OCI-LY3 (cell line): Measurements from ENCODE around the gene SALL3.

Experiments
- H2AFZ ChIP-seq: fragments of 200-600, 300-600 bp; shearing (Covaris generic); 2 replicates; pipeline ENCODE4 v1.6.0; 2014; ENCODE audit warnings: antibody characterized with exemption, low read depth, low read length
- H3K27ac ChIP-seq: fragments of 200-600, 300-600 bp; sonication (generic); 2 replicates; pipeline ENCODE4 v1.5.1; 2014; ENCODE audit warnings: mild to moderate bottlenecking, low read length, moderate library complexity, mixed read lengths
- H3K27me3 ChIP-seq: fragments of 200-600, 300-600 bp; sonication (generic); 2 replicates; pipeline ENCODE4 v1.6.1; 2014; ENCODE audit warnings: low read depth, low read length, mixed read lengths
- H3K36me3 ChIP-seq: fragments of 200-600, 300-600 bp; sonication (generic); replicated peaks from 2 replicates; pipeline ENCODE3; 2014; ENCODE audit warnings: low read depth, low read length, mixed read lengths
- H3K4me1 ChIP-seq: fragments of 300-600, 200-600 bp; sonication (generic); 2 replicates; pipeline ENCODE4 v1.6.1; 2014; ENCODE audit warnings: low read length, mixed read lengths
- H3K4me2 ChIP-seq: fragments of 200-600, 300-600 bp; sonication (generic); 2 replicates; pipeline ENCODE4 v1.6.1; 2014; ENCODE audit warnings: low read length, mixed read lengths
- H3K4me3 ChIP-seq: fragments of 300-600, 200-600 bp; sonication (generic); 2 replicates; pipeline ENCODE4 v1.5.1; 2014; ENCODE audit warnings: antibody characterized with exemption, mild to moderate bottlenecking, low read length, moderate library complexity
- H3K79me2 ChIP-seq: fragments of 300-600, 200-600 bp; shearing (Covaris generic); 2 replicates; pipeline ENCODE4 v1.6.1; 2014; ENCODE audit warnings: mild to moderate bottlenecking, low read length, mixed read lengths
- H3K9ac ChIP-seq: fragments of 300-600, 200-600 bp; shearing (Covaris generic); 2 replicates; pipeline ENCODE4 v1.6.0; 2014; ENCODE audit warnings: mild to moderate bottlenecking, low read length, moderate library complexity
- H3K9me3 ChIP-seq: fragments of 200-600, 300-600 bp; shearing (Covaris generic); 2 replicates; pipeline ENCODE4 v1.6.1; 2014; ENCODE audit warnings: low read length, mixed read lengths; ENCODE audit not compliant: insufficient read depth
- H4K20me1 ChIP-seq: fragments of 200-600, 300-600 bp; sonication (generic); 2 replicates; pipeline ENCODE4 v1.6.1; 2016; ENCODE audit warnings: low read length, mixed read lengths; ENCODE audit not compliant: insufficient read depth
- CTCF ChIP-seq: fragments of 200-600, 300-600 bp; sonication (generic); IDR thresholded peaks from 2 replicates; pipeline ENCODE4 v1.5.1; 2014; ENCODE audit warnings: antibody characterized with exemption, low read length, low read depth
- EZH2phosphoT487 ChIP-seq: fragments of 200-600 bp; shearing (Covaris generic); IDR thresholded peaks from 2 replicates; pipeline ENCODE4 v1.6.1; 2018; ENCODE audit warnings: antibody characterized with exemption, mixed run types, low read depth

Gene SALL3

GRCh38 chr18:78966793-78967106 lies 12.9 kb upstream of the SALL3 start:
- no peak for TF ChIP-seq CTCF
- TF ChIP-seq EZH2phosphoT487 = no peak
- Histone ChIP-seq H2AFZ (no peak overlapping the region), H3K4me1 (no peaks in the 10 kb centered on the region)

GRCh38 chr18:78967692-78968091 lies 11.9 kb upstream of the SALL3 start:
- Histone ChIP-seq H3K9me3 (peaks cover 7% of the 10 kb centered on the region), H2AFZ (no peak overlapping the region)
- TF ChIP-seq CTCF (no peak), EZH2phosphoT487 (no peak)

More at GRCh38 chr18:78966793-78967106, 12.9 kb upstream of the SALL3 start:
- Histone ChIP-seq H3K4me2 (no peak overlapping the region), H3K4me3 (no peak overlapping the region), H3K79me2 (no peaks in the 10 kb centered on the region), H3K9ac (no peak overlapping the region), H4K20me1 (no peaks in the 10 kb centered on the region), H3K36me3 (no peaks in the 10 kb centered on the region), H3K27me3 (no peaks in the 10 kb centered on the region), H3K9me3 (peaks cover 11% of the 10 kb centered on the region), H3K27ac (no peak overlapping the region)

GRCh38 chr18:78969574-78970315 lies 9.9 kb upstream of the SALL3 start:
- peaks cover 9% of the 10 kb centered on the region; the same call in 1 of the 2 replicates for H3K9me3 ChIP-seq
- H2AFZ ChIP-seq = no peak overlapping the region
- no peaks in the 10 kb centered on the region for H3K36me3 ChIP-seq
- H3K79me2 ChIP-seq = no peaks in the 10 kb centered on the region
- H3K4me2 ChIP-seq = no peak overlapping the region
- TF ChIP-seq CTCF (no peak), EZH2phosphoT487 (no peak)
- no peak overlapping the region for H3K9ac ChIP-seq
- no peaks in the 10 kb centered on the region for H3K4me1 ChIP-seq
- H4K20me1 ChIP-seq = no peaks in the 10 kb centered on the region
- H3K27me3 ChIP-seq = no peaks in the 10 kb centered on the region
- H3K27ac ChIP-seq = no peak overlapping the region
- no peak overlapping the region for H3K4me3 ChIP-seq

More at GRCh38 chr18:78967692-78968091, 11.9 kb upstream of the SALL3 start:
- H3K4me3 ChIP-seq = no peak overlapping the region
- H3K79me2 ChIP-seq = no peaks in the 10 kb centered on the region
- H4K20me1 ChIP-seq = no peaks in the 10 kb centered on the region
- H3K36me3 ChIP-seq = no peaks in the 10 kb centered on the region
- no peaks in the 10 kb centered on the region for H3K27me3 ChIP-seq
- H3K9ac ChIP-seq = no peak overlapping the region
- H3K27ac ChIP-seq = no peak overlapping the region
- no peak overlapping the region for H3K4me2 ChIP-seq
- H3K4me1 ChIP-seq = no peaks in the 10 kb centered on the region

DNA sequence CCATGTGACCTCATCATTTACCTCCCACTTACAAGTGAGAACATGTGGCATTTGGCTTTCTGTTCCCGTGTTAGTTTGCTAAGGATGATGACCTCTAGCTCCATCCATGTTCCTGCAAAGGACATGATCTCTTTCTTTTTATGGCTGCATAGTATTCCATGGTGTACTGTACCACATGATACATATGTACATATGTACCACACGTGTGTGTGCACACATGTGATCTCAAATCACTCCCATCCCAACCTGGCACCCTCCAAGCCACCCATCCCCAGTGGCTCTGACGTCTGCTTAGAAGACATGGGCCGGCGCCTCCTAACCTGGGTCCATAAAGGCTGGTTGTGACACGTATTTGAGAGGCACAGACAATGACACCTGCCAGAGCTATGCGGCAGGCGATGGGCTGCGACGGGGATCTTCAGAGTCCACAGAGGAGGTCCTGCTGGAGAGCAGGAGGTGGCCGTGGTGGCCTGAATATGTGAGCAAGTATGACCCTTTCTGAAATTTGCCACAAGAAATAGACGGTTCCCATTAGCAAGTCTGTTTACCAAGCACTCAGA lies 8.8 kb upstream of the SALL3 start:
- Histone ChIP-seq H3K4me2 (no peak overlapping the region), H3K9ac (no peak overlapping the region), H4K20me1 (no peaks in the 10 kb centered on the region), H3K79me2 (no peaks in the 10 kb centered on the region), H3K27me3 (no peaks in the 10 kb centered on the region), H3K36me3 (no peaks in the 10 kb centered on the region), H3K4me3 (no peak overlapping the region), H2AFZ (no peak overlapping the region), H3K4me1 (no peaks in the 10 kb centered on the region), H3K9me3 (peaks cover 5% of the 10 kb centered on the region; the same call in 1 of the 2 replicates), H3K27ac (no peak overlapping the region)
- TF ChIP-seq EZH2phosphoT487 (no peak), CTCF (no peak)
